ENCODE data around the gene DNAL4. TPM values are rescaled to one million over a fixed set of nuclear protein-coding genes. Genes with fewer than 3 reads are reported as not detected.

The DNAL4 gene
- total and polyA plus RNA-seq, 2 donors (not counting 1 experiment from before 2014, with no cell fraction given), result 9.9 to 10.3 TPM

DNA sequence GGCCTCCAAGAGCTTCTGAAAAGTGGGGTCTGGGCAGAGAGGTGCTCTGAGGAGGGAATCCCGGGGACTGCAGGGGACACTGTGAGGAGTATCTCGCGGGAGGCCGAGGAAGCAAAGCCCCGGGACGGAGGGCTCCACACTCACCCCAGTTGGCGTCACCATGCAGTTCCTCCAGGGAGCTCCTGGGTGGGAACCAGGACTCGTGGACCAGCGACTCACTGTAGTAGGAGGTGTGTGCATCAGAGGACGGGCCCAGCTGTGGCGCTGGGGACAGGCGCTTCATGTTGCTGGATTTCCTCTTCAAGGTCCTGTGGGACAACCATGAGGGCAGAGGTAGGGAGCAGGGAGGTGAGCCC is 42.9 kb downstream of the DNAL4 start:
- intact Hi-C loops (cut with micrococcal nuclease), result loop anchor here (1.0 to 10.0 kb wide), 3 partner anchors 46 to 244 kb away; partner anchors contain the start of genes CBX6, DDX17 and GTPBP1
- no peaks in the 10 kb centered on the region for H3K9me3 Mint-ChIP-seq (ENCODE audit: insufficient read depth)
- peak overlapping the region; percentile 72 to 87 for H3K27ac ChIP-seq (ENCODE audit: low read length in 2 of 2)
- CTCF ChIA-PET, result interaction anchor here (0.5 to 2.4 kb wide), 9 partner anchors 9 to 567 kb away, joined by 3 to 8 read pairs (median 5); partner anchors contain the start of gene TOMM22
- no peak overlapping the region for H2AFZ ChIP-seq (ENCODE audit: insufficient read depth, low read depth, low read length, poor library complexity, severe bottlenecking)
- H3K4me3 ChIP-seq (ENCODE audit: control extremely low read depth in 1 of 5, extremely low read depth in 1 of 5, insufficient read depth in 1 of 5, low read depth in 2 of 5, low read length in 4 of 5), result peak overlapping the region in 4 of 5 experiments; percentile 2 to 32 (median 22)
- no peak for DNase-seq
- peak overlapping the region; percentile 91 for H3K4me3 Mint-ChIP-seq
- peaks cover 0 to 8% (median 0%) of the 10 kb centered on the region in 3 donors for H3K9me3 ChIP-seq (ENCODE audit: control extremely low read depth in 1 of 3, control insufficient read depth in 2 of 3, insufficient read depth in 1 of 3, low read length in 2 of 3)
- H3K36me3 ChIP-seq (replicated peaks in 1 of 2; ENCODE audit: control extremely low read depth in 1 of 2, control insufficient read depth in 1 of 2, extremely low read depth in 1 of 2, insufficient read depth in 2 of 2, low read length in 1 of 2), result peaks cover 1 to 71% of the 10 kb centered on the region in 2 experiments
- TF ChIP-seq, protein P1, sequence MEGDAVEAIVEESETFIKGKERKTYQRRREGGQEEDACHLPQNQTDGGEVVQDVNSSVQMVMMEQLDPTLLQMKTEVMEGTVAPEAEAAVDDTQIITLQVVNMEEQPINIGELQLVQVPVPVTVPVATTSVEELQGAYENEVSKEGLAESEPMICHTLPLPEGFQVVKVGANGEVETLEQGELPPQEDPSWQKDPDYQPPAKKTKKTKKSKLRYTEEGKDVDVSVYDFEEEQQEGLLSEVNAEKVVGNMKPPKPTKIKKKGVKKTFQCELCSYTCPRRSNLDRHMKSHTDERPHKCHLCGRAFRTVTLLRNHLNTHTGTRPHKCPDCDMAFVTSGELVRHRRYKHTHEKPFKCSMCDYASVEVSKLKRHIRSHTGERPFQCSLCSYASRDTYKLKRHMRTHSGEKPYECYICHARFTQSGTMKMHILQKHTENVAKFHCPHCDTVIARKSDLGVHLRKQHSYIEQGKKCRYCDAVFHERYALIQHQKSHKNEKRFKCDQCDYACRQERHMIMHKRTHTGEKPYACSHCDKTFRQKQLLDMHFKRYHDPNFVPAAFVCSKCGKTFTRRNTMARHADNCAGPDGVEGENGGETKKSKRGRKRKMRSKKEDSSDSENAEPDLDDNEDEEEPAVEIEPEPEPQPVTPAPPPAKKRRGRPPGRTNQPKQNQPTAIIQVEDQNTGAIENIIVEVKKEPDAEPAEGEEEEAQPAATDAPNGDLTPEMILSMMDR (IDR thresholded peaks at IDR 0.05), result no peak
- TF ChIP-seq EZH2 (IDR thresholded peaks at IDR 0.05; ENCODE audit: borderline replicate concordance, insufficient read depth, low read depth, low read length, poor library complexity, severe bottlenecking), result no peak
- POLR2A ChIA-PET, result interaction anchor here (0.6 to 2.2 kb wide), 8 partner anchors 8 to 568 kb away, joined by 3 to 15 read pairs (median 4); partner anchors contain the start of genes RPL3 and TOMM22
- peaks cover 41 to 46% of the 10 kb centered on the region in 2 donors for H3K4me1 ChIP-seq (ENCODE audit: control insufficient read depth in 2 of 2, insufficient read depth in 2 of 2, low read length in 2 of 2)
- H3K79me2 ChIP-seq (ENCODE audit: control insufficient read depth, insufficient read depth, low read length), result peaks cover 79% of the 10 kb centered on the region
- H3K27me3 Mint-ChIP-seq, result no peaks in the 10 kb centered on the region
- H3K4me2 ChIP-seq (replicated peaks; ENCODE audit: low read depth, low read length, poor library complexity, severe bottlenecking), result peak overlapping the region; percentile 96
- no peak for ATAC-seq (ENCODE audit: low read depth)
- H4K20me1 ChIP-seq (ENCODE audit: control insufficient read depth, insufficient read depth, low read length, poor library complexity, severe bottlenecking), result peaks cover 43% of the 10 kb centered on the region
- H3K27me3 ChIP-seq (replicated peaks in 1 of 4; ENCODE audit: control extremely low read depth in 1 of 4, control insufficient read depth in 3 of 4, insufficient read depth in 4 of 4, low read length in 3 of 4), result no peaks in the 10 kb centered on the region
- H3K27ac Mint-ChIP-seq, result peak overlapping the region; percentile 100
- WGBS (ENCODE audit: insufficient coverage), result 23% methylated on average over 12 of the region's 12 CpGs
- peaks cover 44% of the 10 kb centered on the region for H3K4me1 Mint-ChIP-seq
- H3K9ac ChIP-seq (ENCODE audit: low read length), result peak overlapping the region; percentile 39

DNA sequence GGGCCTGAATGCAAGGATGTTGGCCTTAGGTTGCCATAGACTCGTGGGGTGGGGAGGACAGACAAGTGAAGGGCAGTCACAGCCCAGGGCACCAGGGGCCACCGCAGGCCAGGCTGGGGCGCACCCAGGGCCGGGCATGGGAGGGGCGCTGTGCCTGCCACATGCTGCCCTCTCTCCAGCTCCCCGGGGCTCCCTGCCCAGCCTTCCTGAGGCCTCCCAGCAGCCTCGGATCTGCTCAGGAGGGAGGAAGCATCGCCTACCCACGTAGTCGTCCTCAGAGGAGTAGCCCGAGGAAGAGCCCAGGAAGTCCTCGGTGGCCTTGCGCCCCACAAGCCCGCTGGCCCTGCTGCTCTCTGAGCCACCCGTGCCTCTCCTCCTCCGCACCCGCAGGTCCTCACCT is 43.3 kb downstream of the DNAL4 start:
- H3K4me2 ChIP-seq (replicated peaks; ENCODE audit: low read depth, low read length, poor library complexity, severe bottlenecking), result peak overlapping the region; percentile 96
- peaks cover 44% of the 10 kb centered on the region for H3K4me1 Mint-ChIP-seq
- no peak for TF ChIP-seq EZH2 (IDR thresholded peaks at IDR 0.05; ENCODE audit: borderline replicate concordance, insufficient read depth, low read depth, low read length, poor library complexity, severe bottlenecking)
- TF ChIP-seq, protein P1 (IDR thresholded peaks at IDR 0.05), result no peak
- peak overlapping the region in 1 of 5 experiments; percentile 2 for H3K4me3 ChIP-seq (ENCODE audit: control extremely low read depth in 1 of 5, extremely low read depth in 1 of 5, insufficient read depth in 1 of 5, low read depth in 2 of 5, low read length in 4 of 5)
- H3K9me3 Mint-ChIP-seq (ENCODE audit: insufficient read depth), result no peaks in the 10 kb centered on the region
- WGBS (ENCODE audit: insufficient coverage), result 64% methylated on average over 17 of the region's 17 CpGs
- peak overlapping the region; percentile 100 for H3K27ac Mint-ChIP-seq
- DNase-seq, result no peak
- H3K27me3 ChIP-seq (replicated peaks in 1 of 4; ENCODE audit: control extremely low read depth in 1 of 4, control insufficient read depth in 3 of 4, insufficient read depth in 4 of 4, low read length in 3 of 4), result no peaks in the 10 kb centered on the region
- no peaks in the 10 kb centered on the region for H3K27me3 Mint-ChIP-seq
- H3K4me1 ChIP-seq (ENCODE audit: control insufficient read depth in 2 of 2, insufficient read depth in 2 of 2, low read length in 2 of 2), result peaks cover 41 to 46% of the 10 kb centered on the region in 2 donors
- peaks cover 0 to 8% (median 0%) of the 10 kb centered on the region in 3 donors for H3K9me3 ChIP-seq (ENCODE audit: control extremely low read depth in 1 of 3, control insufficient read depth in 2 of 3, insufficient read depth in 1 of 3, low read length in 2 of 3)
- peak overlapping the region; percentile 41 for H3K4me3 Mint-ChIP-seq
- peaks cover 47% of the 10 kb centered on the region for H4K20me1 ChIP-seq (ENCODE audit: control insufficient read depth, insufficient read depth, low read length, poor library complexity, severe bottlenecking)
- H2AFZ ChIP-seq (ENCODE audit: insufficient read depth, low read depth, low read length, poor library complexity, severe bottlenecking), result no peak overlapping the region
- peaks cover 81% of the 10 kb centered on the region for H3K79me2 ChIP-seq (ENCODE audit: control insufficient read depth, insufficient read depth, low read length)
- peaks cover 1 to 75% of the 10 kb centered on the region in 2 experiments for H3K36me3 ChIP-seq (replicated peaks in 1 of 2; ENCODE audit: control extremely low read depth in 1 of 2, control insufficient read depth in 1 of 2, extremely low read depth in 1 of 2, insufficient read depth in 2 of 2, low read length in 1 of 2)
- H3K9ac ChIP-seq (ENCODE audit: low read length), result peak overlapping the region; percentile 39
- ATAC-seq (ENCODE audit: low read depth), result no peak
- POLR2A ChIA-PET, result interaction anchor here (0.6 to 2.2 kb wide), 4 partner anchors 10 to 19 kb away, joined by 3 to 15 read pairs (median 4); no protein-coding TSS in a partner anchor
- peak overlapping the region; percentile 72 to 87 for H3K27ac ChIP-seq (ENCODE audit: low read length in 2 of 2)
- intact Hi-C loops (cut with micrococcal nuclease), result loop anchor here (1.0 to 10.0 kb wide), 3 partner anchors 45 to 243 kb away; partner anchors contain the start of genes CBX6, DDX17 and GTPBP1
- CTCF ChIA-PET, result interaction anchor here (0.7 to 2.4 kb wide), 4 partner anchors 12 to 93 kb away, joined by 3 to 8 read pairs (median 6); no protein-coding TSS in a partner anchor

Measured in B cell (primary cell).